Amniotic epithelial cell (primary cell): ENCODE data around the gene RNF144B.
A peak's percentile ranks its signal among the peaks of the same experiment; 100 is the strongest.

ENCODE experiments used
- DNase-seq: peaks from one replicate; pipeline ENCODE4 v3.0.0-alpha.2; 2010; ENCODE audit warnings: low read depth

The RNF144B gene

DNA sequence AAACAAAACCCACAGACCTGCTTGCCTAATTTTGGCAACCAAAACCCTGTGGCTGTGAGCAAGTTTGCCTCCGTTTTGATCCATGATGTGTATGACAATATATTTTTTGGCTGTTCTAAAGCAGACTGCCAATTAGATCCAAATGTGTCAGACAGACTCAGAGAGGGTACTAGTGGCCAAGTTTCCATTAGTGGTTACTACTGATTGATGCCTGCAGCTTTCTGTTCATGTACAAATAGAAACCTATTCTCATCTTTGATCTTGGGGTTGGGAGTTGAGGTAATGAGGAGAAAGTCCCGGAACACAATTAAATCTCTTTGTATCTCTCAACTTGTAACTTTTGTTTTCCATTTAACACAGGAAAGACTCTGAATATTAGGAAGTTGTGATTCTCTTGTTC is 100.9 kb downstream of the RNF144B start:
- no peak for DNase-seq

DNA sequence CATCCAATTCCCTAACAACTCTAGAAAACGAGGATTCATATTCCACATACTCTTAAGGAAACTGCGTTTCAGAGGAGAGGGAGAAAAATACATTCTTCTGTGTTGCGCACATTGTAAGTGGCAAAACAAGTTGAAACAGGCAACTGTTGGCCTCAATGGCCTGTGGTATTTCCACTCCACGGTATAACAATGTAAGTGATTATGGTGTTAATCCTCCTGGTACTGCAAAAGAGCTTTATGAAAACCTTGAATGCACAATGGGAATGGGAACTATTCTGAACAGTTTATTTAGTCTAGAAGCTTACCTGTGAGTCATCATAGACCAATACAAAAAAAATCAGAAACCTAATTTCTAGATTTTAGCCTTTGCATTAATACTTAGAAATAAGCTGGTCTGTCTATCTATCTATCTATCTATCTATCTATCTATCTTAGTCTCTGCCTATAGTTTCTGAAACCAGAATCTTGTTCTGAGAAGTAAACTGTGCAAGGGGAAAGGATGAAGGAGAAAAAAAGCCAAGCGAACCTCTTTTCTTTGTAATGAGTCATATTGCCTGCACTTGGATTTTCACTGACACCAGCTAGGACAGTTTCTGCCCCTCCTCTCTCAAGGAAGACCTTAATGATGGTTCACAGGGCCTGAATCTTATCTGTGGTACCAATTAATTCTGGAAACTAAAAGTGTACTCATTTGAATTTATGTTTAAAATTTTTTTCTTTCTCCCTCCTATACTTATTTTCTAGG is 101.5 kb downstream of the RNF144B start:
- DNase-seq = no peak

GRCh38 chr6:18489335-18489734 is 102.2 kb downstream of the RNF144B start:
- DNase-seq = no peak

GRCh38 chr6:18491308-18492045 is 104.3 kb downstream of the RNF144B start:
- no peak for DNase-seq

- no peak for DNase-seq
Measured at GRCh38 chr6:18492972-18493371, 105.8 kb downstream of the RNF144B start.

DNA sequence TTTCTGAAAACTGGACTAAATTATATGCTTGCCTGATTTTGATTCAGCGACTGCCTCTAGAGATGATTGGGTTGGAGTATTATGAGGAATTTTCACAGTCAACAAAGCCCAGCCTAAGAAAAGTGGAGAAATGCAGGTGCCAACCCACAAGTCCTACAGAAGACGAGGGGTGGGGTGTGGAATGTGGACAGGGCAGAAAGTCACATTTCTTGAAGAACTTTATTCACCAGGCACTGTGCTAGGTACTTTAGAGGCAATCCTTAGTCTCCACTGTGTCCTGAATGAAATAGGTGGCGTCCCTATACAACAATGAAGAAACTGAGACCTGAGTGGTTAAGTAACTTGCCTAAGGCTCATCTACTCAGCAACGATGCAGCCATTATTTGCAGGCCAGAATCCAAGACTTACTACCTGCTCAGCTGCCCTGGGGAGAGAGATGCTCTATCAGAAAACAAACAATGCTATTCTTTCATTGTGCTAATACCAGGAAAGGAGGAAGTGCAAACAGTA is 106.3 kb downstream of the RNF144B start:
- DNase-seq = no peak

DNA sequence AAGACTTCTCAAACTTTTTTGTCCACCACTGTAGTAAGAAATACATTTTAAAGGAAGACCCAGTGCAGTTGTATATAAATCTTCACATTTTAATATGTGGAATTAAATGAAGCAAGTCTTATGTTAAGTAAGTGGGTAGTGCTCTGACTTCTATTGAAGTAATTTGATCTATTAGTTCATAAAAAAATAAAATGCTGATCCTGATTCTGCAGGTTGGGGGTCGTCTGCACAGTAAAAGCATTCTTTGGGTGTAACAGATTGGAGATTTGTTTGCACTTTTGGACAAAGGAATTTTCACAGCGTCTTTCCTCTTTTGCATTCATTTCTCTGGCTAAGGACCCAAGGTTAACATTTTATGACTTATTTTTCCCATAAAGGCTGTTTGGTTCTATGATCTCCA is 106.8 kb downstream of the RNF144B start:
- DNase-seq = no peak

DNA sequence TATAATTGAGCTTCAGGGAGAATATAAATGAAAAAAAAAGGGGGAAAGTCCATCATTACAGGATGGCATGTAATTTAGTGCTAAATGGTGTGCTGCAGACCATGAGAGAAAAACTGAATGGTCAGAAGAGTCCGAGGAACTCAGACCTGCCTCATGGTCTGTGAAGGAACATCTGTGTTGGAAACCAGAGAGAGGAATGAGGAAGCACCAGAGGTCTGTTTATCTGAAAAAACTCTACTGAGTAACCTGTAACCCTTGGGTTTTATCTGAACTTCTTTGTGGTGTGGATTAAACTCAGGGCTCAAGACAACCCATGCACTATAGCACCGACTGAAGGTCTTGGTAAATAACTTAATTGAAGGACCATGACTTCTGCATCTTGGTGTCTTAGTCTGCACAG is 108.1 kb downstream of the RNF144B start:
- no peak for DNase-seq

GRCh38 chr6:18496462-18496861 is 109.3 kb downstream of the RNF144B start:
- DNase-seq = peak; percentile 63

- no peak for DNase-seq
Measured at GRCh38 chr6:18497006-18497405, 109.9 kb downstream of the RNF144B start.

GRCh38 chr6:18498408-18498807 is 111.3 kb downstream of the RNF144B start:
- no peak for DNase-seq

DNA sequence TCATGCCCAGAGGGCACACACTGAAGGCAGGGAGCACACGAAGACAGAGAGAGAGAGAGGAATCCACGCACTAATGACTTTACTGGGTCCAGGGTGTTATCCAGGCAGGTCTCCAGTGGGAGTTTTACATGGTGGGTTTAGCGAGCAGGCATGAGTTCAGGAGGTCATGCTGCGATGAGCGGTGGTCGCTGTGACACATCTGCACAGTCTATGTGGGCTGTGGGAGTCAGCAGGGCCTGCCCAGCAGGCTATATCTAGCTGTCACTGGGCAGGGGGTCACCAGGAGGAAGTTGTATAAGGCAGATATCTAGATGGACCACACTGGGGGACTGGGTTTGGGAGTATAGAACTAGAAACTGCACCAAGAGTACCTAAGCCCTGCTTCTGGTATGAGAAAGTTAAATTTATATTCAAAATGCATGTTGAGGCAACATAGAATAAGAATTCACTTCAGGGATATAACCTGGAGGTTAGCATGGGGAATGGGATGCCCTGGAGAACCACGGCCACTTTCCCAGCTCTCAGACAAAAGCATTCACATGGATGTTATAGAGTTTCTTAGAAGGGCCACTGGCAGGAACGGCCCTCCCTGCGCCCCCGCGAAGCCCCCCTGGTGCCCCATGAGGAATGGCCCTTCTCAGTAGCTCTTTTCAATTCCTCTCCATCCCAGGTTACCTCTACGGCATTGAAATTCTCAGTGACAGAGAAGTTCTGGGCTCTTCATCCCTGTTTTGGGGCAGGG is 113.9 kb downstream of the RNF144B start:
- no peak for DNase-seq

- peak; percentile 79 for DNase-seq
Measured at GRCh38 chr6:18501663-18502013, 114.5 kb downstream of the RNF144B start.

DNA sequence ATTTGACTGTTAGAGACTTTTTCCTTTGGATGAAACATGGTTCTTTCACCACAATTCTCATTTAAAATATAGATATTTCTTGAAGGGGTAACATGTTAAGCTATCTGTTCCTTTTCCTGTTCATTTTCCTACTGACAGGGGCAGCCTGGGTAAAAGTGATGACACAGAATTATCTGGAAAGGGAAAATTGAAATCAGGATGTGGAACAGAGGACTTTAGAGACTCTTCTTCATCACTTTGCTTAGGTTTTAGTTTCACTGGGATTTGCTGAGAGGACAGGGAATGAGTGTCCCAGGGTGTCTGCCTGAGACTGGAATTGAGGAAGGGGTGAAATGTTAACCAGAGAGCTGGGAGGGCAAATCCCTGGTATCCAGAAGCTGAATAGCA is 116.0 kb downstream of the RNF144B start:
- no peak for DNase-seq

- peak; percentile 75 for DNase-seq
Measured at GRCh38 chr6:18503593-18504231, 116.6 kb downstream of the RNF144B start.

DNA sequence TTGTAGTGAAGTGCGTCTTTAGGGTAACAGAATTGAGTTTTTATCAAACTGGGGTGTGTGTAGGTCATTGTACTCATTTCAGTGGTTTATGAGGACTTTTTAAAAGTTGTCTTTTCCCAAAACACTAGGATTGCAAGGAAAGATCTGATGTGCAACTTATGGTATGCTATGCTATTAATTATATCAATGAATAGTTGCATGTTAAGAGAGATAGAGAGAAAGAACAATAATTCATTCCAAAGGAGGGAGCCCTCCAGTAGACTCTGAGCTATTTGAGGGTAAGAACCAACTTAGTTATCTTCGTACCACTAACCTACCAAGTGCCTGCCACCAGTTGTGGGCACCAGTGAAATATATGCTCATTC is 117.1 kb downstream of the RNF144B start:
- no peak for DNase-seq

DNA sequence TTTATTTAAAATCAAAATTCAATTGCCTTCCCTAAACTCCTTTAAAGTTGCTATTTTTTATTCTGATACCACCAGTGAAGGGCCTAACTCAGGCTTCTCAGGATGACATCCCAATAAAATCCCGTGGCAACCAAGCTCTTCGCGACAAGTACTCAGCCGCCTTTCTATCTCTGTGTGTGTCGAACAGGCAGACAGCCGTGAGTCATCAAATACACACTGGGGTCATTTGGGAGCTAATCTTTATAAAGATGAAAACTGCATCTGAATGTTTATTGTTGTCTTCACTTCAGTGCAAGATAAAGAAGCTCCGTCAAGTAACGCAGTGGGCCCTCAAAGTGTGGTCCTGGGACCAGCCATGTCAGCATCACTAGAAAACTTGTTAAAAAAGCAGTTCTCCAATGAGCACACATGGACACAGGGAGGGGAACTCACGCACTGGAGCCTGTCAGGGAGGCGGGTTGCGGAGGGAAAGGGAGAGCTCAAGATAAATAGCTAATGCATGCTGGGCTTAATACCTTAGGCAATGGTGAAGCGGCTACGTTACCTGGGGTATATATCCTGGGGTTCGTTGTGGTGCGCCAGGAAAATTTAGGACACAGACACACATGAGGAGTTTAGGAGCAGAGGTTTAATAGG is 119.3 kb downstream of the RNF144B start:
- DNase-seq = no peak

- no peak for DNase-seq
Measured at GRCh38 chr6:18507018-18507415, 119.9 kb downstream of the RNF144B start.

DNA sequence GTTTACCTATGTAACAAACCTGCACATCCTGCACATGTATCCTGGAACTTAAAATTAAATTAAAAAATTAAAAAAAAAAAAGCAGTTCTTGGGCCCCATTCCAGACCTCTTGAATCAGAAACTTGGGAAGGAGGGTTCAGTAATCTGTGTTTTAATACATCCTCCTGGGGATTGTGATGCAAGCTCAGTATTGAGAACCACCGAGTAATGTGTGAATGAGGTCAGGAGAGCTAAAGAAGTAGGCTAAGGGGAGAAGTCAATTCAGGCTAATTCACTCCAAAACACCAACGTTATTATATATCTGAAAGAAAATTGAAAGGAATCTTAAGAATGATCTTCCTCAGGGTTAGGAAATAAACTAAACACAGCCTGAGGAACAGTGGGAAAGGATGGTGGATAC is 120.4 kb downstream of the RNF144B start:
- no peak for DNase-seq

- DNase-seq = no peak
Measured at GRCh38 chr6:18509871-18510643, 122.9 kb downstream of the RNF144B start.

DNA sequence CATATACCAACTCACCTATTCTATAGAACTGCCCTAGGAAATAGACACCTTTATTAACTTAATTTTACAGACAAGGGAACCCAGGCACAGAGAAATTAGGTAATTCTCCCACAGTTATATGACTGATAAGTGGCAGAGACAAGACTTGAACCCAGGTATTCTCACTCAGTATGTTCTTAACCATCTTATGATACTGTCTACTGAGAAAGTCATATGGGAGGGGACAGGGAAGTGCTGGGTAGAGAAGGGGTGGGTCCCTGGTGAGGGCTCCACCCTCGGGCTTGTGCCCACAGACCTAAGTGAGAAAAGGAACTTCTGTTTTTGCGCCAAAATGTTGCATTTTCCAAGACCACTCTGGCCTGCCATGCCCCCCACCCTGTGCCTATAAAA is 123.5 kb downstream of the RNF144B start:
- DNase-seq = no peak
